ENCODE results near the gene DNAH8.

DNA sequence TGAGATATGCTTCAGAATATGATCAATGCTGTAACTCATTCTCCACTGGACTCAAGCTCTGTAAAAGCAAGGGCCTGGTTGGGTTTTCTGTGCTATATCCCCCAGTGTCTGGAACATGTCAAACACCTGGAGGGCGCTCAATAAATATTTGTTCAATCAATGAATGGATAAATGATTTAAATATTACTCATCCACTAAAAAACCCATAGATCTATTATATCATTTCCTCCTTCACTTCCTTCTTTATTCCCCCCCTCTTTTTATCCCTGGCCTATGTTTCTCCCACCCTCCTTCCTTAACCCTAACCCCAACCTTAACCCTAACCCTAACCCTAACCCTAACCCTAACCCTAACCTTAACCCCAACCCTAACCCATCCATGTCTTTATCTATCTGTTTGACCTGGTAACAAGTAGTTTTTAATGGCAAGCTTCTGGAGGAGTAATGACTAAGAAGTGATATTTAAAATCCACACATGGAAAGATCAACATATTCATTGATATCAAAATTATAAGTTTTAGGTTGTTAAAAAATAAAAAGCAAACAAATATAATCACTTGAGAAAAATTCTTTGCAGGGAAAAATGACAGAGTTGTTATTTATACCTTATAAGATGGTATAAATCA lies 229.7 kb downstream of the DNAH8 start:
- TF ChIP-seq, protein P1, sequence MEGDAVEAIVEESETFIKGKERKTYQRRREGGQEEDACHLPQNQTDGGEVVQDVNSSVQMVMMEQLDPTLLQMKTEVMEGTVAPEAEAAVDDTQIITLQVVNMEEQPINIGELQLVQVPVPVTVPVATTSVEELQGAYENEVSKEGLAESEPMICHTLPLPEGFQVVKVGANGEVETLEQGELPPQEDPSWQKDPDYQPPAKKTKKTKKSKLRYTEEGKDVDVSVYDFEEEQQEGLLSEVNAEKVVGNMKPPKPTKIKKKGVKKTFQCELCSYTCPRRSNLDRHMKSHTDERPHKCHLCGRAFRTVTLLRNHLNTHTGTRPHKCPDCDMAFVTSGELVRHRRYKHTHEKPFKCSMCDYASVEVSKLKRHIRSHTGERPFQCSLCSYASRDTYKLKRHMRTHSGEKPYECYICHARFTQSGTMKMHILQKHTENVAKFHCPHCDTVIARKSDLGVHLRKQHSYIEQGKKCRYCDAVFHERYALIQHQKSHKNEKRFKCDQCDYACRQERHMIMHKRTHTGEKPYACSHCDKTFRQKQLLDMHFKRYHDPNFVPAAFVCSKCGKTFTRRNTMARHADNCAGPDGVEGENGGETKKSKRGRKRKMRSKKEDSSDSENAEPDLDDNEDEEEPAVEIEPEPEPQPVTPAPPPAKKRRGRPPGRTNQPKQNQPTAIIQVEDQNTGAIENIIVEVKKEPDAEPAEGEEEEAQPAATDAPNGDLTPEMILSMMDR (IDR thresholded peaks at IDR 0.05; ENCODE audit: insufficient read depth, low read depth, low read length) = no peak
- no peak for TF ChIP-seq EZH2 (IDR thresholded peaks at IDR 0.05; ENCODE audit: insufficient read depth, low read length)
